ENCODE measurements around the gene DYNLT1. TPM values are rescaled to one million over a fixed set of nuclear protein-coding genes. Genes with fewer than 3 reads are reported as not detected.

DYNLT1 gene
- total RNA-seq, 1 experiment from 2014 or later: 96.6 TPM

- no peaks in the 10 kb centered on the region for H3K4me1 ChIP-seq
- Mint-ChIP-seq H3K4me3 (ENCODE audit: unreplicated experiment) (no peak overlapping the region), H3K4me1 (ENCODE audit: low read depth, unreplicated experiment) (peaks cover 7% of the 10 kb centered on the region), H3K27ac (ENCODE audit: unreplicated experiment) (no peak overlapping the region), H3K36me3 (ENCODE audit: insufficient read depth, unreplicated experiment) (peaks cover 64% of the 10 kb centered on the region), H3K9me3 (ENCODE audit: unreplicated experiment) (no peaks in the 10 kb centered on the region), H3K27me3 (ENCODE audit: insufficient read depth, unreplicated experiment) (no peaks in the 10 kb centered on the region)
- TF ChIP-seq, protein P1, sequence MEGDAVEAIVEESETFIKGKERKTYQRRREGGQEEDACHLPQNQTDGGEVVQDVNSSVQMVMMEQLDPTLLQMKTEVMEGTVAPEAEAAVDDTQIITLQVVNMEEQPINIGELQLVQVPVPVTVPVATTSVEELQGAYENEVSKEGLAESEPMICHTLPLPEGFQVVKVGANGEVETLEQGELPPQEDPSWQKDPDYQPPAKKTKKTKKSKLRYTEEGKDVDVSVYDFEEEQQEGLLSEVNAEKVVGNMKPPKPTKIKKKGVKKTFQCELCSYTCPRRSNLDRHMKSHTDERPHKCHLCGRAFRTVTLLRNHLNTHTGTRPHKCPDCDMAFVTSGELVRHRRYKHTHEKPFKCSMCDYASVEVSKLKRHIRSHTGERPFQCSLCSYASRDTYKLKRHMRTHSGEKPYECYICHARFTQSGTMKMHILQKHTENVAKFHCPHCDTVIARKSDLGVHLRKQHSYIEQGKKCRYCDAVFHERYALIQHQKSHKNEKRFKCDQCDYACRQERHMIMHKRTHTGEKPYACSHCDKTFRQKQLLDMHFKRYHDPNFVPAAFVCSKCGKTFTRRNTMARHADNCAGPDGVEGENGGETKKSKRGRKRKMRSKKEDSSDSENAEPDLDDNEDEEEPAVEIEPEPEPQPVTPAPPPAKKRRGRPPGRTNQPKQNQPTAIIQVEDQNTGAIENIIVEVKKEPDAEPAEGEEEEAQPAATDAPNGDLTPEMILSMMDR (IDR thresholded peaks at IDR 0.05; ENCODE audit: insufficient read depth in 1 of 2, low read depth in 1 of 2, low read length in 1 of 2, severe bottlenecking in 1 of 2, unreplicated experiment in 1 of 2): no peak
- BruUV-seq (replicated peaks): no TSS peak
- ChIA-PET POLR2A (no interaction called here), CTCF (interaction anchor here (0.6 kb wide), 1 partner anchor 1134 kb away, joined by 3 read pairs; no protein-coding TSS in a partner anchor)
- intact Hi-C loops (cut with micrococcal nuclease; ENCODE audit: unreplicated experiment): no loop called here
- DNase-seq: no peak
- H3K9me3 ChIP-seq: no peaks in the 10 kb centered on the region
- no peaks in the 10 kb centered on the region; the same call in 1 of the 2 replicates for H3K36me3 ChIP-seq (ENCODE audit: control insufficient read depth, insufficient read depth, low read length)
- no peaks in the 10 kb centered on the region for H3K27me3 ChIP-seq (replicated peaks; ENCODE audit: control insufficient read depth, insufficient read depth, low read length)
- no peak overlapping the region for H3K4me3 ChIP-seq (ENCODE audit: low read depth, low read length)
These were observed 50.9 kb downstream of the DYNLT1 start for GRCh38 chr6:158593670-158594069.

DNA sequence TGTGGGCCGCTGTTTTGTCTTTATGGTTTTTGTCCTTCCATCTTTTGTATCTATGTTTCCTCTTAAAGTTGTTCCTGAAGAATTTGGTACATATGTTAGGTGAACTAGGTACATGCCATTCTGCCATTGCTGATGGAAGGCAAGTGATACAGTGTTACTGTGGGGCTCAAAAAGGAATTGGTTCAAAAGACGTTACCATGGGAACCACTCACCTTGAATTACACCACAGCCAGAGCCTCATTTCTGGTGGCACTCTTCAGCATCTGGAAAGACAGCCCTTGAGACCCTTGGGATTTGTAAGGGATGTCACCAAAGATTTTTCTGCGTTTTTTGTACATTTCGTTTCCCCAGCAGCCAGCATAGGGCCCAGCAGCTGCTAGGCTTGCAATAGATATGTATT is 52.7 kb downstream of the DYNLT1 start:
- no peak overlapping the region for H3K4me3 Mint-ChIP-seq (ENCODE audit: unreplicated experiment)
- no peaks in the 10 kb centered on the region for H3K4me1 Mint-ChIP-seq (ENCODE audit: low read depth, unreplicated experiment)
- Histone ChIP-seq H3K27me3 (replicated peaks; ENCODE audit: control insufficient read depth, insufficient read depth, low read length) (no peaks in the 10 kb centered on the region), H3K4me1 (no peaks in the 10 kb centered on the region), H3K4me3 (ENCODE audit: low read depth, low read length) (no peak overlapping the region), H3K9me3 (no peaks in the 10 kb centered on the region), H3K36me3 (ENCODE audit: control insufficient read depth, insufficient read depth, low read length) (peaks cover 2% of the 10 kb centered on the region; the same call in 1 of the 2 replicates)
- CTCF ChIA-PET: no interaction called here
- H3K9me3 Mint-ChIP-seq (ENCODE audit: unreplicated experiment): no peaks in the 10 kb centered on the region
- peaks cover 62% of the 10 kb centered on the region for H3K36me3 Mint-ChIP-seq (ENCODE audit: insufficient read depth, unreplicated experiment)
- no peak overlapping the region for H3K27ac Mint-ChIP-seq (ENCODE audit: unreplicated experiment)
- TF ChIP-seq, protein P1 (IDR thresholded peaks at IDR 0.05; ENCODE audit: insufficient read depth in 1 of 2, low read depth in 1 of 2, low read length in 1 of 2, severe bottlenecking in 1 of 2, unreplicated experiment in 1 of 2): no peak
- no TSS peak for BruUV-seq (replicated peaks)
- DNase-seq: no peak
- POLR2A ChIA-PET: no interaction called here
- no peaks in the 10 kb centered on the region for H3K27me3 Mint-ChIP-seq (ENCODE audit: insufficient read depth, unreplicated experiment)
- intact Hi-C loops (cut with micrococcal nuclease; ENCODE audit: unreplicated experiment): no loop called here

GRCh38 chr6:158591134-158591809 is 53.3 kb downstream of the DYNLT1 start:
- intact Hi-C loops (cut with micrococcal nuclease; ENCODE audit: unreplicated experiment): no loop called here
- Histone ChIP-seq H3K4me3 (ENCODE audit: low read depth, low read length) (no peak overlapping the region), H3K9me3 (no peaks in the 10 kb centered on the region), H3K27me3 (replicated peaks; ENCODE audit: control insufficient read depth, insufficient read depth, low read length) (no peaks in the 10 kb centered on the region), H3K36me3 (ENCODE audit: control insufficient read depth, insufficient read depth, low read length) (peaks cover 2% of the 10 kb centered on the region; the same call in 1 of the 2 replicates), H3K4me1 (no peaks in the 10 kb centered on the region)
- TF ChIP-seq, protein P1 (IDR thresholded peaks at IDR 0.05; ENCODE audit: insufficient read depth in 1 of 2, low read depth in 1 of 2, low read length in 1 of 2, severe bottlenecking in 1 of 2, unreplicated experiment in 1 of 2): no peak
- Mint-ChIP-seq H3K27me3 (ENCODE audit: insufficient read depth, unreplicated experiment) (no peaks in the 10 kb centered on the region), H3K4me3 (ENCODE audit: unreplicated experiment) (no peak overlapping the region), H3K36me3 (ENCODE audit: insufficient read depth, unreplicated experiment) (peaks cover 61% of the 10 kb centered on the region), H3K9me3 (ENCODE audit: unreplicated experiment) (no peaks in the 10 kb centered on the region), H3K27ac (ENCODE audit: unreplicated experiment) (no peak overlapping the region), H3K4me1 (ENCODE audit: low read depth, unreplicated experiment) (no peaks in the 10 kb centered on the region)
- CTCF ChIA-PET: no interaction called here
- DNase-seq: no peak
- POLR2A ChIA-PET: no interaction called here
- no TSS peak for BruUV-seq (replicated peaks)
